ENCODE results near the gene DNASE2. TPM values are rescaled to one million over a fixed set of nuclear protein-coding genes. Genes with fewer than 3 reads are reported as not detected.
A peak's percentile ranks its signal among the peaks of the same experiment; 100 is the strongest.

Gene DNASE2
- total RNA-seq, 1 experiment from 2014 or later = 23.8 TPM

- no peak overlapping the region for H2AFZ ChIP-seq (ENCODE audit: low read length)
- H3K4me2 ChIP-seq (ENCODE audit: insufficient read depth, insufficient read length, low read length) = peak overlapping the region; percentile 75
Measured at GRCh38 chr19:12828494-12828893, 52.8 kb downstream of the DNASE2 start.

More at GRCh38 chr19:12828494-12828893, 52.8 kb downstream of the DNASE2 start:
- Mint-ChIP-seq H3K27ac (no peak overlapping the region), H3K4me3 (peak overlapping the region; percentile 43 to 72; a peak in 4 of 5 replicates), H3K9me3 (no peaks in the 10 kb centered on the region), H3K4me1 (peaks cover 22 to 35% of the 10 kb centered on the region in 2 experiments), H3K27me3 (ENCODE audit: low read depth) (peaks cover 23% of the 10 kb centered on the region), H3K36me3 (ENCODE audit: insufficient read depth in 1 of 3, low read depth in 3 of 3) (peaks cover 0 to 2% (median 0%) of the 10 kb centered on the region in 3 experiments; a peak in 3 of 7 replicates)
- TF ChIP-seq, protein P1, sequence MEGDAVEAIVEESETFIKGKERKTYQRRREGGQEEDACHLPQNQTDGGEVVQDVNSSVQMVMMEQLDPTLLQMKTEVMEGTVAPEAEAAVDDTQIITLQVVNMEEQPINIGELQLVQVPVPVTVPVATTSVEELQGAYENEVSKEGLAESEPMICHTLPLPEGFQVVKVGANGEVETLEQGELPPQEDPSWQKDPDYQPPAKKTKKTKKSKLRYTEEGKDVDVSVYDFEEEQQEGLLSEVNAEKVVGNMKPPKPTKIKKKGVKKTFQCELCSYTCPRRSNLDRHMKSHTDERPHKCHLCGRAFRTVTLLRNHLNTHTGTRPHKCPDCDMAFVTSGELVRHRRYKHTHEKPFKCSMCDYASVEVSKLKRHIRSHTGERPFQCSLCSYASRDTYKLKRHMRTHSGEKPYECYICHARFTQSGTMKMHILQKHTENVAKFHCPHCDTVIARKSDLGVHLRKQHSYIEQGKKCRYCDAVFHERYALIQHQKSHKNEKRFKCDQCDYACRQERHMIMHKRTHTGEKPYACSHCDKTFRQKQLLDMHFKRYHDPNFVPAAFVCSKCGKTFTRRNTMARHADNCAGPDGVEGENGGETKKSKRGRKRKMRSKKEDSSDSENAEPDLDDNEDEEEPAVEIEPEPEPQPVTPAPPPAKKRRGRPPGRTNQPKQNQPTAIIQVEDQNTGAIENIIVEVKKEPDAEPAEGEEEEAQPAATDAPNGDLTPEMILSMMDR (conservative IDR thresholded peaks at IDR 0.05) = no peak
- no peak overlapping the region for H3T11ph ChIP-seq (ENCODE audit: low read length)
- no peak overlapping the region for H2BK120ac ChIP-seq (ENCODE audit: low read depth, low read length, poor library complexity, severe bottlenecking)
- H2BK12ac ChIP-seq (ENCODE audit: insufficient read length, low read depth, low read length) = no peak overlapping the region
- no peak overlapping the region for H2BK15ac ChIP-seq (ENCODE audit: low read depth, low read length)
- peaks cover 10% of the 10 kb centered on the region for H3K23me2 ChIP-seq (ENCODE audit: insufficient read length, low read depth, low read length, poor library complexity, severe bottlenecking)
- no peak overlapping the region for H2AK5ac ChIP-seq (ENCODE audit: insufficient read length, low read length)
- no peak overlapping the region for H2BK5ac ChIP-seq (ENCODE audit: insufficient read length, low read length)
- H2BK20ac ChIP-seq (ENCODE audit: low read depth, low read length, poor library complexity, severe bottlenecking) = no peak overlapping the region
- peaks cover 2% of the 10 kb centered on the region; the same call in 1 of the 2 replicates for H3K4me1 ChIP-seq (ENCODE audit: insufficient read depth, low read length)
- no peak overlapping the region for H3K9ac ChIP-seq (ENCODE audit: extremely low read depth, insufficient read length, low read length)
- no peak overlapping the region for H3K23ac ChIP-seq (ENCODE audit: insufficient read length, low read depth, low read length)
- H3K9me3 ChIP-seq (ENCODE audit: control insufficient read depth, low read depth, low read length) = no peaks in the 10 kb centered on the region
- no peaks in the 10 kb centered on the region for H3K79me2 ChIP-seq (ENCODE audit: insufficient read depth, low read length)
- peak; percentile 89 for DNase-seq
- H3K56ac ChIP-seq (ENCODE audit: insufficient read length, low read depth, low read length) = no peak overlapping the region
- H3K79me1 ChIP-seq (ENCODE audit: insufficient read depth, low read depth, low read length, poor library complexity, severe bottlenecking) = no peaks in the 10 kb centered on the region
- H3K27ac ChIP-seq (ENCODE audit: insufficient read length, low read depth, low read length) = no peak overlapping the region
- WGBS (ENCODE audit: extremely low coverage, insufficient read length, low lambda C conversion rate) = no CpG with 5 or more reads among the region's 23 CpGs
- no peak overlapping the region for H3K18ac ChIP-seq (ENCODE audit: insufficient read length, low read depth, low read length)
- H4K91ac ChIP-seq (ENCODE audit: insufficient read length, low read depth, low read length) = no peak overlapping the region
- H3K14ac ChIP-seq (ENCODE audit: insufficient read depth, low read length) = no peak overlapping the region; the same call in 1 of the 2 replicates
- H3K27me3 ChIP-seq (ENCODE audit: insufficient read depth, low read length) = no peaks in the 10 kb centered on the region
- H3K4ac ChIP-seq (ENCODE audit: low read depth, low read length) = no peak overlapping the region
- H4K20me1 ChIP-seq (ENCODE audit: control insufficient read depth, insufficient read depth, insufficient read length) = no peaks in the 10 kb centered on the region
- no peak overlapping the region for H4K5ac ChIP-seq (ENCODE audit: insufficient read length, low read depth, low read length)
- H4K8ac ChIP-seq (replicated peaks; ENCODE audit: insufficient read length, low read depth, low read length) = no peak overlapping the region

All from H9 (cell line).